ENCODE measurements around the gene CUL9.

Gene CUL9

GRCh38 chr6:43146261-43146660 lies 35.7 kb upstream of the CUL9 start:
- no peak overlapping the region for H3K4me2 ChIP-seq (ENCODE audit: low read depth, low read length)
- H3K27me3 ChIP-seq (replicated peaks; ENCODE audit: insufficient read depth, low read length), result no peaks in the 10 kb centered on the region
- H3K36me3 ChIP-seq (replicated peaks; ENCODE audit: insufficient read depth, low read length), result no peaks in the 10 kb centered on the region
- TF ChIP-seq EZH2phosphoT487 (IDR thresholded peaks at IDR 0.05; ENCODE audit: low read length) (no peak), EZH2 (optimal IDR thresholded peaks at IDR 0.05; ENCODE audit: low read depth, low read length) (no peak)
- TF ChIP-seq, protein P1, sequence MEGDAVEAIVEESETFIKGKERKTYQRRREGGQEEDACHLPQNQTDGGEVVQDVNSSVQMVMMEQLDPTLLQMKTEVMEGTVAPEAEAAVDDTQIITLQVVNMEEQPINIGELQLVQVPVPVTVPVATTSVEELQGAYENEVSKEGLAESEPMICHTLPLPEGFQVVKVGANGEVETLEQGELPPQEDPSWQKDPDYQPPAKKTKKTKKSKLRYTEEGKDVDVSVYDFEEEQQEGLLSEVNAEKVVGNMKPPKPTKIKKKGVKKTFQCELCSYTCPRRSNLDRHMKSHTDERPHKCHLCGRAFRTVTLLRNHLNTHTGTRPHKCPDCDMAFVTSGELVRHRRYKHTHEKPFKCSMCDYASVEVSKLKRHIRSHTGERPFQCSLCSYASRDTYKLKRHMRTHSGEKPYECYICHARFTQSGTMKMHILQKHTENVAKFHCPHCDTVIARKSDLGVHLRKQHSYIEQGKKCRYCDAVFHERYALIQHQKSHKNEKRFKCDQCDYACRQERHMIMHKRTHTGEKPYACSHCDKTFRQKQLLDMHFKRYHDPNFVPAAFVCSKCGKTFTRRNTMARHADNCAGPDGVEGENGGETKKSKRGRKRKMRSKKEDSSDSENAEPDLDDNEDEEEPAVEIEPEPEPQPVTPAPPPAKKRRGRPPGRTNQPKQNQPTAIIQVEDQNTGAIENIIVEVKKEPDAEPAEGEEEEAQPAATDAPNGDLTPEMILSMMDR (IDR thresholded peaks at IDR 0.05; ENCODE audit: low read length), result no peak
- H3F3A ChIP-seq (ENCODE audit: insufficient read depth, low read length), result no peaks in the 10 kb centered on the region
- no peak overlapping the region for H3K27ac ChIP-seq (ENCODE audit: low read length)
- H3K9me2 ChIP-seq (replicated peaks; ENCODE audit: insufficient read depth, low read length), result no peaks in the 10 kb centered on the region
- H3K9me3 ChIP-seq (replicated peaks; ENCODE audit: insufficient read depth, low read length), result no peaks in the 10 kb centered on the region
- no peak overlapping the region for H3K4me3 ChIP-seq (ENCODE audit: low read length)
- DNase-seq, result no peak
- H2AFZ ChIP-seq (ENCODE audit: low read length), result no peak overlapping the region
- no peak overlapping the region for H3K9ac ChIP-seq (ENCODE audit: low read length)
- 0 out of 2 replicates have a peak, but pooled peaks cover 4% of the 10 kb centered on the region for H3K4me1 ChIP-seq (ENCODE audit: low read length)
- H4K20me1 ChIP-seq (ENCODE audit: insufficient read depth, low read length), result no peaks in the 10 kb centered on the region
- no peaks in the 10 kb centered on the region for H3K79me2 ChIP-seq (ENCODE audit: low read length)

- H3K9me3 ChIP-seq (replicated peaks; ENCODE audit: insufficient read depth, low read length), result no peaks in the 10 kb centered on the region
- H3K36me3 ChIP-seq (replicated peaks; ENCODE audit: insufficient read depth, low read length), result no peaks in the 10 kb centered on the region
- no peaks in the 10 kb centered on the region for H3F3A ChIP-seq (ENCODE audit: insufficient read depth, low read length)
- H3K4me1 ChIP-seq (ENCODE audit: low read length), result 0 out of 2 replicates have a peak, but pooled peaks cover 4% of the 10 kb centered on the region
- no peaks in the 10 kb centered on the region for H3K9me2 ChIP-seq (replicated peaks; ENCODE audit: insufficient read depth, low read length)
- no peak overlapping the region for H2AFZ ChIP-seq (ENCODE audit: low read length)
- H3K27ac ChIP-seq (ENCODE audit: low read length), result no peak overlapping the region
- no peaks in the 10 kb centered on the region for H4K20me1 ChIP-seq (ENCODE audit: insufficient read depth, low read length)
- H3K9ac ChIP-seq (ENCODE audit: low read length), result no peak overlapping the region
- H3K79me2 ChIP-seq (ENCODE audit: low read length), result no peaks in the 10 kb centered on the region
- H3K27me3 ChIP-seq (replicated peaks; ENCODE audit: insufficient read depth, low read length), result no peaks in the 10 kb centered on the region
- H3K4me3 ChIP-seq (ENCODE audit: low read length), result no peak overlapping the region
- no peak overlapping the region for H3K4me2 ChIP-seq (ENCODE audit: low read depth, low read length)
- DNase-seq, result no peak
- TF ChIP-seq EZH2phosphoT487 (IDR thresholded peaks at IDR 0.05; ENCODE audit: low read length), result no peak
- TF ChIP-seq EZH2 (optimal IDR thresholded peaks at IDR 0.05; ENCODE audit: low read depth, low read length), result no peak
- TF ChIP-seq, protein P1 (IDR thresholded peaks at IDR 0.05; ENCODE audit: low read length), result no peak
Observed at GRCh38 chr6:43146709-43147688, 35.0 kb upstream of the CUL9 start.

DNA sequence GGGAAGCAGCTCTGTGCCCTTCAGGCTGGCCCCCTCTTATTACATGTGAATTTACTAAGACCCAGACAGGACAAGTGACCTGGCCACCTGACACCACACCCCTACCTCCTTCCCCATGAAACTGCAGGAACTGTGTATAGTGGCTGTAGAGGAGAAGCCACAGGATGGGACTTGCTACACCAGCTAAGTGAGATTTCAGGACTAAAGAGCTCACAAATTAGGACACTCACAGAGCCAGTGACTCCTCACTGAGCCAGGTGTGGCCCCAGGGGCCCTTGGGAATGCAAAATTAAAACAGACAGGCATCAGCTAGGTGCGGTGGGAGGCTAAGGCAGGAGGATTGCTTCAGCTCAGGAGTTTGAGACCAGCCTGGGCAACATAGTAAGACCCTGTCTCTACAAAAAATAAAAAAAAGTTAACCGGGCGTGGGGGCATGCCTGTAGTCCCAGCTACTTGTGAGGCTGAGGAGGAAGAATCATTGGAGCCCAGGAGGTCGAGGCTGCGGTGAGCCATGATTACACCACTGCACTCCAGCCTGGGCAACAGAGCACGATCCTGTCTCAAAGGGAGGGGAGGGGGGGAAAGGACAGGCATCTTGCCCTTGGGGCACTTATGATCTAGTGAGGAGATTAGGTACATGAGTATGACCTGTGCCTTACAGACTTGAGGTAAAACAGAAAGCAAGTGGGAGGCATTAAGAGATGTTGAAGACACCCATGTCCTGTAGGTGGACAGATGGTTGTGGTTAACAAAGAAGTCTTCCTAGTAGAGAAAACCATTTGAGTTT lies 34.1 kb upstream of the CUL9 start:
- DNase-seq, result no peak
- Histone ChIP-seq H3K9me3 (replicated peaks; ENCODE audit: insufficient read depth, low read length) (no peaks in the 10 kb centered on the region), H3K27ac (ENCODE audit: low read length) (no peak overlapping the region), H3K79me2 (ENCODE audit: low read length) (no peaks in the 10 kb centered on the region), H4K20me1 (ENCODE audit: insufficient read depth, low read length) (no peaks in the 10 kb centered on the region), H3K9ac (ENCODE audit: low read length) (no peak overlapping the region), H3K4me2 (ENCODE audit: low read depth, low read length) (no peak overlapping the region), H2AFZ (ENCODE audit: low read length) (no peak overlapping the region), H3F3A (ENCODE audit: insufficient read depth, low read length) (no peaks in the 10 kb centered on the region), H3K27me3 (replicated peaks; ENCODE audit: insufficient read depth, low read length) (no peaks in the 10 kb centered on the region), H3K4me1 (ENCODE audit: low read length) (0 out of 2 replicates have a peak, but pooled peaks cover 4% of the 10 kb centered on the region), H3K4me3 (ENCODE audit: low read length) (no peak overlapping the region), H3K9me2 (replicated peaks; ENCODE audit: insufficient read depth, low read length) (no peaks in the 10 kb centered on the region), H3K36me3 (replicated peaks; ENCODE audit: insufficient read depth, low read length) (no peaks in the 10 kb centered on the region)
- no peak for TF ChIP-seq EZH2phosphoT487 (IDR thresholded peaks at IDR 0.05; ENCODE audit: low read length)
- TF ChIP-seq, protein P1 (IDR thresholded peaks at IDR 0.05; ENCODE audit: low read length), result no peak
- TF ChIP-seq EZH2 (optimal IDR thresholded peaks at IDR 0.05; ENCODE audit: low read depth, low read length), result no peak
